Upper lobe of left lung (tissue), 6 donors: ENCODE data around the gene TLL1. TPM values are rescaled to one million over a fixed set of nuclear protein-coding genes. Genes with fewer than 3 reads are reported as not detected.

ENCODE experiments used
- ATAC-seq, 2 donors: fragments of 200-7000 bp; cut with Tn5 transposase; one replicate each; pipeline ENCODE4 v1.9.1; 2022; ENCODE audit warnings: mild to moderate bottlenecking in 2 of 2, moderate library complexity in 2 of 2; ENCODE audit not compliant: low FRiP score in 2 of 2
- DNase-seq, 2 donors: peaks; one replicate each; pipeline ENCODE4 v3.0.0-alpha.2; 2019 to 2020
- H3K27ac ChIP-seq, 4 donors: fragments of 200-600 bp; sonication (generic); one replicate each; pipeline ENCODE4 v1.5.1; 2016 to 2019
- H3K27me3 ChIP-seq, 4 donors: fragments of 200-600 bp; sonication (generic); one replicate each; pipeline ENCODE4 v1.5.1; 2017 to 2019
- H3K36me3 ChIP-seq, 4 donors: fragments of 200-600 bp; sonication (generic); one replicate each; pipeline ENCODE4 v1.5.1; 2016 to 2019
- H3K4me1 ChIP-seq, 4 donors: fragments of 200-600 bp; sonication (generic); one replicate each; pipeline ENCODE4 v1.5.1; 2018 to 2019
- H3K4me3 ChIP-seq, 4 donors: fragments of 200-600 bp; sonication (generic); one replicate each; pipeline ENCODE4 v1.5.1; 2017 to 2019; ENCODE audit warnings: mild to moderate bottlenecking in 2 of 4, moderate library complexity in 1 of 4
- H3K9me3 ChIP-seq, 4 donors: fragments of 200-600 bp; sonication (generic); one replicate each; pipeline ENCODE4 v1.5.1; 2018 to 2019
- EP300 ChIP-seq, 4 donors: sonication (generic); formaldehyde crosslinking; IDR thresholded peaks; one replicate each; pipeline ENCODE4 v1.5.1; 2017; ENCODE audit warnings: antibody characterized with exemption in 4 of 4, control low read depth in 2 of 4
- POLR2A ChIP-seq, 4 donors: fragments of 450-650 bp; IDR thresholded peaks; one replicate each; pipeline ENCODE4 v1.5.1; 2016 to 2017; ENCODE audit warnings: antibody characterized with exemption in 4 of 4, mild to moderate bottlenecking in 2 of 4
- POLR2AphosphoS5 ChIP-seq, 2 donors: sonication (generic); formaldehyde crosslinking; IDR thresholded peaks; one replicate each; pipeline ENCODE4 v1.5.1; 2017; ENCODE audit warnings: antibody characterized with exemption in 2 of 2
- WGBS, 2 donors: methylation state at CpG; one replicate each; pipeline ENCODE4 v1.1.5; 2017 to 2018; 5-methylcytosine and 5-hydroxymethylcytosine counted together
- total RNA-seq, 6 donors: library from RNA; depleted of rRNA in 4 of 6; stranded (reverse); fragments of >200 nt in 4 of 6; gene quantifications; one replicate each; pipeline versions ENCODE4 v1.1.0 to v1.2.1, GENCODE V29; 2016 to 2021
- TF ChIP-seq, protein P1 (sequence below), 6 experiments: fragments of 450-650 bp in 4 of 6; fragments of 200-600 bp in 2 of 6; sonication (generic) in 2 of 6; IDR thresholded peaks; one replicate each; pipeline ENCODE4 v1.5.1; 2016 to 2019; ENCODE audit warnings: antibody characterized with exemption in 6 of 6
- donor health status: DM: no; HTN: no; CAD: no; lungs with moderate emphysema.
- donor health status: DM: no; HTN: yes; CAD: no; lungs with severe emphysema.

The TLL1 gene
- total RNA-seq, 6 donors from 2014 or later: 1.9 to 8.4 (median 3.1) TPM

DNA sequence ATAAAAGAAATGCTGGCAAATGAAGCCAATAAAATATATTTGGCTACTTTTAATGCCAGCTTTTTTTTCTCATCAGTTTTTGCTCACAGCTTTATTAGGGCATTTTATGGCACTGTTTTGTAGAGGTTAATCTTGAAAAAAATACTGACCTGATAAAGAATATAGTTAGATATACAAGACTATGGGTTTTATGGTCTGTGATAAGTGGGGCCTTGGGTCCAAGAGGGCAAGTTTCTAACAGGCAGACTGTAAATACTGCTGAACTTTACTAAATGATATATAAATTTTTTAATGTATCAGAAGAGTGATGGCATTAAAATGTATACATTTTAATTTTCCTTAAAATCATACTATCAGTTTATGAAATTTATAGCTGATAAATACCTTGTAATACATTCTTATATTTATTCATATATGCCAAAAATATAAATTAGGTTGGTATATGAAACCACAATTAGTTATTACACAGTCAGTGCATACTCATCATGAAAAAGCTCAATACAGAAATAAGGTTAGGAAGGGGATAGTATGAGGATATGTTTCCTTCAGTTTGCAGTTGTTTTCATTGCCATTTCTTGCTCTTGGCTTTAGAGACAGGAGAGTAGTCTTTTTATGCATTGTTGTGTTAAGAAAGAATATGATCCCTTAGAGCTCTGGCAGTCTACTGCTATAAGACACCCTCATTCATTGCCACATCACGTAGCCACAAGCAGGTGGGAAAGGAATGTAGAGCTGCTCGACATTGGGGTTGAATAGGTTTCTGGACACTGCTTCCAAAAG lies 146.6 kb downstream of the TLL1 start:
- Histone ChIP-seq H3K9me3 (no peaks in the 10 kb centered on the region), H3K4me3 (no peak overlapping the region), H3K4me1 (no peaks in the 10 kb centered on the region), H3K36me3 (no peaks in the 10 kb centered on the region), H3K27ac (no peak overlapping the region), H3K27me3 (no peaks in the 10 kb centered on the region)
- DNase-seq (no peak), ATAC-seq (no peak)
- no peak for TF ChIP-seq EP300 (IDR thresholded peaks at IDR 0.05)
- TF ChIP-seq POLR2AphosphoS5 (IDR thresholded peaks at IDR 0.05): no peak
- TF ChIP-seq POLR2A (IDR thresholded peaks at IDR 0.05): no peak
- TF ChIP-seq, protein P1, sequence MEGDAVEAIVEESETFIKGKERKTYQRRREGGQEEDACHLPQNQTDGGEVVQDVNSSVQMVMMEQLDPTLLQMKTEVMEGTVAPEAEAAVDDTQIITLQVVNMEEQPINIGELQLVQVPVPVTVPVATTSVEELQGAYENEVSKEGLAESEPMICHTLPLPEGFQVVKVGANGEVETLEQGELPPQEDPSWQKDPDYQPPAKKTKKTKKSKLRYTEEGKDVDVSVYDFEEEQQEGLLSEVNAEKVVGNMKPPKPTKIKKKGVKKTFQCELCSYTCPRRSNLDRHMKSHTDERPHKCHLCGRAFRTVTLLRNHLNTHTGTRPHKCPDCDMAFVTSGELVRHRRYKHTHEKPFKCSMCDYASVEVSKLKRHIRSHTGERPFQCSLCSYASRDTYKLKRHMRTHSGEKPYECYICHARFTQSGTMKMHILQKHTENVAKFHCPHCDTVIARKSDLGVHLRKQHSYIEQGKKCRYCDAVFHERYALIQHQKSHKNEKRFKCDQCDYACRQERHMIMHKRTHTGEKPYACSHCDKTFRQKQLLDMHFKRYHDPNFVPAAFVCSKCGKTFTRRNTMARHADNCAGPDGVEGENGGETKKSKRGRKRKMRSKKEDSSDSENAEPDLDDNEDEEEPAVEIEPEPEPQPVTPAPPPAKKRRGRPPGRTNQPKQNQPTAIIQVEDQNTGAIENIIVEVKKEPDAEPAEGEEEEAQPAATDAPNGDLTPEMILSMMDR (IDR thresholded peaks at IDR 0.05): no peak
- 84 to 92% methylated on average over 2 of the region's 2 CpGs for WGBS, 2 donors

DNA sequence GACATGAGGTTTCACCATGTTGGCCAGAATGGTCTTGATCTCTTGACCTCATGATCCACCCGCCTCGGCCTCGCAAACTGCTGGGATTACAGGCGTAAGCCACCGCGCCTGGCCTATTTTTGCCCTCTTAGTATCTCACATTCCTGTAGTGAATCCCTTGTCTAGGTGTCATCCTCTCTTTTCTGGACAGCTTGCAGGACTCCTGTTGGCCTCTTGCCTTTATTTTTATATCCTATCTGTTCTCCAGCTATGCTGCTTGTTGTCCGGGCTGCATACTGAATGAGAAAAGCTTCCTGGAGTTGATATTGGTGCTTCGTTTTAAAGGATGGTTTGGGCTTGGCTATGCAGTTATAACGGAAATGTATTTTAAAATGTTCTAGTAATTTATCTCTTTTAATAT lies 148.6 kb downstream of the TLL1 start:
- WGBS, 2 donors: 92 to 95% methylated on average over 9 of the region's 9 CpGs
- Histone ChIP-seq H3K36me3 (no peaks in the 10 kb centered on the region), H3K27ac (no peak overlapping the region), H3K4me3 (no peak overlapping the region), H3K27me3 (no peaks in the 10 kb centered on the region), H3K9me3 (no peaks in the 10 kb centered on the region), H3K4me1 (no peaks in the 10 kb centered on the region)
- TF ChIP-seq EP300 (IDR thresholded peaks at IDR 0.05): no peak
- TF ChIP-seq POLR2A (IDR thresholded peaks at IDR 0.05): no peak
- no peak for TF ChIP-seq POLR2AphosphoS5 (IDR thresholded peaks at IDR 0.05)
- TF ChIP-seq, protein P1 (IDR thresholded peaks at IDR 0.05): no peak
- DNase-seq (no peak), ATAC-seq (no peak)

DNA sequence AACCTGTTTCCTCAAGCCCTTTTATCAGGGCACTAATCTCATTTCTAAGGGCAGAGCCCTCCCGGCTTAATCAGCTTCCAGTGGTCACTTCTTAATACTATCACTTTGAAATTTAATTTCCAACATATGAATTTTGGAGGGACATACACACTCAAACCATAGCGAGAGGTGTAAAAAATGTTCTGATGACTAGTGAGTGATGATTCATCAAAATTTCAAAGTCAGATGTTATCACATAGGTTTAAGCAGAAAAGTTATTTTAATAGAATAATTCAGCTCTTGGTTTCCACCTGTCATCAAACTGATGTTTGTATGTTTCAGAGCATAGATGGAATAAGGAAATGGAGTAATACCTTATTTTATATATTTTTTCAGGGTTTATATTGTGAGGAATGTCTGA lies 161.9 kb downstream of the TLL1 start:
- Histone ChIP-seq H3K4me3 (no peak overlapping the region), H3K27ac (no peak overlapping the region), H3K27me3 (no peaks in the 10 kb centered on the region), H3K36me3 (no peaks in the 10 kb centered on the region), H3K4me1 (no peaks in the 10 kb centered on the region), H3K9me3 (no peaks in the 10 kb centered on the region)
- ATAC-seq (no peak), DNase-seq (no peak)
- TF ChIP-seq EP300 (IDR thresholded peaks at IDR 0.05) (no peak), POLR2AphosphoS5 (IDR thresholded peaks at IDR 0.05) (no peak), POLR2A (IDR thresholded peaks at IDR 0.05) (no peak)
- TF ChIP-seq, protein P1 (IDR thresholded peaks at IDR 0.05): no peak
- 90 to 94% methylated on average over 2 of the region's 2 CpGs for WGBS, 2 donors

DNA sequence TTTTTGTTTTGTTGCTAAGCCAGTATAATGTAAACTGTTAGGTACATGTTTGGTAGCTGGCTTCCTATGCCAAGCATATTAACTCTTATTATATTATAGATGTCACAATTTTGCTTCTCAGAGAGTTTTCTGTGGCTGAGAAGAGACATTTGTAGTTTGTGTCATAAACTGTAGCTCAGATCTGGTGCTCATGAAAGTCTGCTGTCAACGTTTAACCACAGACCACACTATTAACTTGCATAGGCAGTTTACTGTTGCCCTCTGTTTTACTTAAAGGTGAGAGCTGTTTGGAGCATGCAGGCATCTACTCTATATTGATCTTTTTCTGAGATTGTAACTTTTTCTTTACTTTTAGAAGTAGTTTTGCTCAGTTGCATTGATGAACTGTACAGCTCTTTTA lies 166.8 kb downstream of the TLL1 start:
- no peak for ATAC-seq
- TF ChIP-seq POLR2AphosphoS5 (IDR thresholded peaks at IDR 0.05) (no peak), EP300 (IDR thresholded peaks at IDR 0.05) (no peak), POLR2A (IDR thresholded peaks at IDR 0.05) (no peak)
- TF ChIP-seq, protein P1 (IDR thresholded peaks at IDR 0.05): no peak
- 29 to 41% methylated on average over 1 of the region's 1 CpG for WGBS, 2 donors

More for the DNA sequence above, 166.8 kb downstream of the TLL1 start:
- Histone ChIP-seq H3K4me3 (no peak overlapping the region), H3K4me1 (no peaks in the 10 kb centered on the region), H3K27me3 (no peaks in the 10 kb centered on the region), H3K27ac (no peak overlapping the region), H3K36me3 (no peaks in the 10 kb centered on the region), H3K9me3 (no peaks in the 10 kb centered on the region)
- DNase-seq: no peak
